Activated CD4-positive, alpha-beta memory T cell treated with anti-CD3 and anti-CD28 coated beads, Interleukin-2, amount 10 ng/mL, durations not matched to agents 7 days and 5 days (primary cell): Measurements from ENCODE around the gene TMEM80. TPM values are rescaled to one million over a fixed set of nuclear protein-coding genes. Genes with fewer than 3 reads are reported as not detected.

Source experiments
- CTCF ChIA-PET: fragments of 350-600 bp; sonication (Branson Sonifier 250); formaldehyde crosslinking; loops from one replicate; lab custom pipeline; 2021; ENCODE audit warnings: antibody characterized with exemption, inconsistent platforms; lab: Charles Lee
- POLR2A ChIA-PET: fragments of 350-600 bp; sonication (Branson Sonifier 250); formaldehyde crosslinking; loops from one replicate; lab custom pipeline; 2021; ENCODE audit warnings: antibody characterized with exemption; lab: Charles Lee
- DNase-seq: peaks from one replicate; pipeline ENCODE4 v3.0.0-alpha.2; 2020
- H3K27ac Mint-ChIP-seq: one replicate; pipeline ENCODE4 v1.8.0; 2021; ENCODE audit warnings: mild to moderate bottlenecking, mixed read lengths
- H3K27me3 Mint-ChIP-seq: one replicate; pipeline ENCODE4 v1.8.0; 2021; ENCODE audit warnings: mixed read lengths
- H3K36me3 Mint-ChIP-seq: one replicate; pipeline ENCODE4 v1.8.0; 2021; ENCODE audit warnings: low read depth, mixed read lengths
- H3K4me1 Mint-ChIP-seq: one replicate; pipeline ENCODE4 v1.8.0; 2021; ENCODE audit warnings: mixed read lengths
- H3K4me3 Mint-ChIP-seq: one replicate; pipeline ENCODE4 v1.8.0; 2021; ENCODE audit warnings: mild to moderate bottlenecking, mixed read lengths
- H3K9me3 Mint-ChIP-seq: one replicate; pipeline ENCODE4 v1.8.0; 2021; ENCODE audit warnings: mixed read lengths
- total RNA-seq, 2 experiments: library from RNA; stranded (reverse); gene quantifications; one replicate each; pipeline ENCODE4 v1.2.3, GENCODE V29; 2021

TMEM80 gene
- total RNA-seq, 2 experiments from 2014 or later = 22.6 to 25.3 TPM

DNA sequence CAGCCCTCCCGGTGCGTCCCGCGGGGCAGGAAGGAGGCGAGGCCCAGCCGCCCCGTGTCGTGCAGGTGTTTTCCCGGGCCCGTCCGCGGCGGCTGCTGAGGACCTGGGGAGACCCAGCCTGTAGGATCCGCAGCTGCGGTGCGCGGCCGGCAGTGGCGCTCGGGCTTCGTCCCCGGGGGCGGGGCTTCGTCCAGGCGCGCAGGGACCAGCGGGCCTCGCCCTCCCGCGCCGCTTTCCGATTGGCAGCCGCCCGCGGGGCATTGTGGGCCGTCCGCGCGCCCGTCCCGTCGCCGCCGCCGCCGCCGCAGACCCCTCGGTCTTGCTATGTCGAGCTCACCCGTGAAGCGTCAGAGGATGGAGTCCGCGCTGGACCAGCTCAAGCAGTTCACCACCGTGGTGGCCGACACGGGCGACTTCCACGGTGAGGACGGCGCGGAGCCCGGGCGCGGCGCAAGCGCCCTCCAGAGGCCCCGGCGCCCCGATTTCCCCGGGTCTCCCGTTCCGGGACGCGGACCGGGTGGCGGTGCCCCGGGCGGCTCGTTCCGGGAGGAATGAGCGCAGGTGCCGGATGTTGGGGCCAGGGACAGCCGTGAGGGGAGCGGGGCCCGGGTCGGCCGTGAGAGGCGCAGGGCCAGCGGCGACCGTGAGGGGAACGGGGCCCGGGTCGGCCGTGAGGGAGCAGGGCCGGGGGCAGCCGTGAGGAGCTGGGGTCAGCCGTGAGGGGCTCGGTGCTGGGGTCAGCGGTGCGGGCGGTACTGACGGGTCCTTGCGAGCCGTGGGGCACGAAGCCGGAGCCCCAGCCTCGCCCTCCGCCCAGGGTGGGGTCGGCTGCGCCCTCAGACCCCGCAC is 51.8 kb downstream of the TMEM80 start, which contains the start of gene TALDO1:
TSS of gene TALDO1 (plus strand) at position 307 of the 849 bp plus-strand sequence. CDS start at position 325, 18 bp downstream.
- Mint-ChIP-seq H3K27me3 (no peaks in the 10 kb centered on the region), H3K4me1 (peaks cover 25% of the 10 kb centered on the region), H3K9me3 (no peaks in the 10 kb centered on the region), H3K27ac (peak within 1 kb of the TSS; percentile 77), H3K36me3 (peaks cover 10% of the 10 kb centered on the region), H3K4me3 (peak within 1 kb of the TSS; percentile 82)
- POLR2A ChIA-PET = interaction anchor here (0.9 to 3.3 kb wide), 16 partner anchors 10 to 241 kb away, joined by 3 to 18 read pairs (median 3); partner anchors contain the start of genes DEAF1, HRAS, IRF7 and TMEM80
- CTCF ChIA-PET = interaction anchor here (0.6 to 3.5 kb wide), 6 partner anchors 9 to 528 kb away, joined by 3 to 22 read pairs (median 5); no protein-coding TSS in a partner anchor
- DNase-seq = peak; percentile 89

DNA sequence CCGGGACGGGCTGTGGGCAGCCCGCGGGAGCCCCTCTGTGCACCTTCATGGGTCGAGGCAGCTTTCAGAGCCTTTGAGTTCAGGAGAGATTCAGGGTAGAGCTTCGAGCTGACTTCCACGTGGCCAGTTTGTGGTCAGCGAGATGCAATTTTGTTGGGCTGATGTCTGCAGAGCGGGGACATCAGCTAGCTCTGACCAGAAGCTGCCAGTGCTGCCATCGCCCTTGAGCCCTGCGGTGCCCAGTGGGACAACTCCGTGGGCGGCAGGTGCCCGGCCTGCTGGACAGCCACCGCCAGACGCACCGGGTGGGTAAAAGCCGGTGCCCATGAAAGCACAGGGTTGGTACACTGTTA is 52.4 kb downstream of the TMEM80 start:
- ChIA-PET POLR2A (interaction anchor here (0.9 to 3.3 kb wide), 15 partner anchors 9 to 241 kb away, joined by 3 to 18 read pairs (median 3); partner anchors contain the start of genes CEND1, HRAS and IRF7), CTCF (interaction anchor here (1.2 to 3.5 kb wide), 5 partner anchors 9 to 212 kb away, joined by 3 to 22 read pairs (median 5); no protein-coding TSS in a partner anchor)
- no peak for DNase-seq
- Mint-ChIP-seq H3K36me3 (peaks cover 15% of the 10 kb centered on the region), H3K9me3 (no peaks in the 10 kb centered on the region), H3K4me3 (peak overlapping the region; percentile 82), H3K27me3 (no peaks in the 10 kb centered on the region), H3K4me1 (peaks cover 28% of the 10 kb centered on the region), H3K27ac (peak overlapping the region; percentile 77)

DNA sequence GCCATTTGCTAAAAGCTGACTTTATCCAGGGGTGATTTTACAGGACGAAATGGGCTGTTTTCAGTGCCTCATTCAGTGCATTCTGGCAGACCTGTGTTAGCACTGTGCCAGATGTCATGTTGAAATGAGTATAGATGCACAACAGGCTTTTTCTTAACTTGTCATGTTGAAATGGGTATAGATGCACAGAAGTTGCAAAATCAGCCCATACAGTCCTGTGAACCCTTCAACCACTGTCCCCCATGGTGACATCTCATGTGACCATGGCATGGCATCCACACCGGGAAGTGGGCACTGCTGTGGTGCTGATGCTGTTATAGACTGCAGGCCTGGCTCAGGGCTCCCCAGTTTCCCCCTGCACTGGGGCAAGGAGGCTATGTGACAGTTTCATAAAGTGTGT is 54.1 kb downstream of the TMEM80 start:
- Mint-ChIP-seq H3K27ac (peak overlapping the region; percentile 32), H3K4me1 (peaks cover 28% of the 10 kb centered on the region), H3K27me3 (no peaks in the 10 kb centered on the region), H3K36me3 (peaks cover 15% of the 10 kb centered on the region), H3K4me3 (peak overlapping the region; percentile 46), H3K9me3 (no peaks in the 10 kb centered on the region)
- no peak for DNase-seq
- POLR2A ChIA-PET = interaction anchor here (1.5 kb wide), 1 partner anchor 40 kb away, joined by 3 read pairs; the partner anchor contains the start of gene CEND1
- CTCF ChIA-PET = no interaction called here

Other genes starting within 250 kb of the TMEM80 start
- 10 to 100 TPM; 20.1 to 21.5 TPM for gene PTDSS2, start 245.5 kb upstream of the TMEM80 start, total RNA-seq
- gene RNH1, start 188.6 kb upstream of the TMEM80 start, total RNA-seq = 100 to 1,000 TPM; 109 to 117 TPM
- gene HRAS, start 160.2 kb upstream of the TMEM80 start, total RNA-seq = 10 to 100 TPM; 45.1 to 52.5 TPM
- gene LRRC56, start 158.3 kb upstream of the TMEM80 start, total RNA-seq = 1 to 10 TPM; 2.2 to 2.5 TPM
- gene LMNTD2, start 135.1 kb upstream of the TMEM80 start, total RNA-seq = 1 to 10 TPM; 2.5 to 3.2 TPM
- gene RASSF7, start 134.8 kb upstream of the TMEM80 start, total RNA-seq = 10 to 100 TPM; 32.7 to 32.8 TPM
- 10 to 100 TPM; 38.7 to 39.1 TPM for gene PHRF1, start 119.3 kb upstream of the TMEM80 start, total RNA-seq
- 100 to 1,000 TPM; 220 to 221 TPM for gene IRF7, start 79.9 kb upstream of the TMEM80 start, total RNA-seq
- not detected for gene CDHR5, start 70.9 kb upstream of the TMEM80 start, total RNA-seq
- not detected for gene SCT, start 68.6 kb upstream of the TMEM80 start, total RNA-seq
- gene DRD4, start 58.5 kb upstream of the TMEM80 start, total RNA-seq = under 1 TPM; 0.18 to 0.20 TPM
- gene DEAF1, start 594 bp upstream of the TMEM80 start, total RNA-seq = 10 to 100 TPM; 33.0 to 34.2 TPM
- 10 to 100 TPM; 16.2 to 19.4 TPM for gene EPS8L2, start 10.4 kb downstream of the TMEM80 start, total RNA-seq
- gene TALDO1, start 51.6 kb downstream of the TMEM80 start, total RNA-seq = 100 to 1,000 TPM; 215 to 224 TPM
- 10 to 100 TPM; 48.6 to 52.9 TPM for gene GATD1, start 81.7 kb downstream of the TMEM80 start, total RNA-seq
- 1 to 10 TPM; 1.2 to 1.6 TPM for gene CEND1, start 94.3 kb downstream of the TMEM80 start, total RNA-seq
- 10 to 100 TPM; 35.7 to 38.3 TPM for gene SLC25A22, start 102.5 kb downstream of the TMEM80 start, total RNA-seq
- gene PIDD1, start 109.4 kb downstream of the TMEM80 start, total RNA-seq = 10 to 100 TPM; 45.1 to 48.5 TPM
- 1,000 to 10,000 TPM; 2,077 to 2,079 TPM for gene RPLP2, start 114.2 kb downstream of the TMEM80 start, total RNA-seq
- gene PNPLA2, start 123.1 kb downstream of the TMEM80 start, total RNA-seq = 10 to 100 TPM; 66.8 to 70.9 TPM
- 10 to 100 TPM; 12.7 to 13.7 TPM for gene CRACR2B, start 132.1 kb downstream of the TMEM80 start, total RNA-seq
- 10 to 100 TPM; 28.0 to 28.6 TPM for gene CD151, start 137.1 kb downstream of the TMEM80 start, total RNA-seq
- 10 to 100 TPM; 59.3 to 61.5 TPM for gene POLR2L, start 146.7 kb downstream of the TMEM80 start, total RNA-seq
- gene TSPAN4, start 147.0 kb downstream of the TMEM80 start, total RNA-seq = 1 to 10 TPM; 4.4 to 4.5 TPM
- gene CHID1, start 215.0 kb downstream of the TMEM80 start, total RNA-seq = 10 to 100 TPM; 38.2 to 39.2 TPM
- 10 to 100 TPM; 50.5 to 51.1 TPM for gene AP2A2, start 230.1 kb downstream of the TMEM80 start, total RNA-seq